ENCODE results near the gene WDR64. TPM values are rescaled to one million over a fixed set of nuclear protein-coding genes. Genes with fewer than 3 reads are reported as not detected.

The WDR64 gene
- total and polyA plus RNA-seq, 4 donors: 0.02 to 0.70 (median 0.17) TPM

DNA sequence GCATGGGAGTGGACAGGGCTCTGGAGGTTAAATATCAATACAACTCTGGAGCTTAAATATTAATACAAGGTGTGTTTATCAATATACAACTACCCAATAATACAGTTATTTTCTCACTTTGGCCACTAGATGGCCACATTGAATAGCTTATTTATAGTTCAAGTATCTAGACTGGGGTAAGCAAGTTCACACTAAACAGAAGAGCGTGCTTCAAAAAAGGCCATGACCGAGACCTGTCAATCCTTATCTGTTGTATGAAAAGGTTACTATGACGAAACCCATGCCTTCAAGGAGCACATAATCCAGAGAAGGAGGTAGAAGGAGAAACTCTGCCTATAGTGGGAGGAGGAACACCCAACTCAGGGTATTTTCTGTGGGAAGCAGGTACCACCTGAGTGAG, 41.0 kb upstream of the WDR64 start:
- 7% methylated on average over 3 of the region's 3 CpGs for WGBS
- Histone ChIP-seq H3K9ac (ENCODE audit: low read depth in 1 of 2, low read length in 2 of 2) (no peak overlapping the region), H3K4me1 (ENCODE audit: control insufficient read depth in 4 of 4, insufficient read depth in 4 of 4, low read length in 3 of 4) (peaks cover 8 to 35% (median 21%) of the 10 kb centered on the region in 4 donors), H3K9me3 (ENCODE audit: control insufficient read depth in 4 of 4, low read length in 3 of 4) (no peaks in the 10 kb centered on the region), H3K27ac (ENCODE audit: low read depth in 1 of 2, low read length in 2 of 2) (peak overlapping the region; percentile 17), H3K27me3 (ENCODE audit: control insufficient read depth in 4 of 4, insufficient read depth in 4 of 4, low read length in 3 of 4) (no peaks in the 10 kb centered on the region), H3K4me3 (ENCODE audit: low read depth in 1 of 3, low read length in 3 of 3) (no peak overlapping the region), H3K36me3 (ENCODE audit: control insufficient read depth in 4 of 4, insufficient read depth in 3 of 4, low read depth in 1 of 4, low read length in 3 of 4) (no peaks in the 10 kb centered on the region)
- peak; percentile 57 to 80 for TF ChIP-seq RXRA (IDR thresholded peaks at IDR 0.05)
- no peak for TF ChIP-seq SP1 (IDR thresholded peaks at IDR 0.05)
- peak; percentile 91 to 92 for TF ChIP-seq RAD21 (IDR thresholded peaks at IDR 0.05)
- peak in 1 of 2 donors; percentile 13 for TF ChIP-seq JUND (IDR thresholded peaks at IDR 0.05)
- TF ChIP-seq CTCF (IDR thresholded peaks at IDR 0.05; ENCODE audit: low read depth, low read length, missing input control): peak; percentile 62
- TF ChIP-seq, protein P1, sequence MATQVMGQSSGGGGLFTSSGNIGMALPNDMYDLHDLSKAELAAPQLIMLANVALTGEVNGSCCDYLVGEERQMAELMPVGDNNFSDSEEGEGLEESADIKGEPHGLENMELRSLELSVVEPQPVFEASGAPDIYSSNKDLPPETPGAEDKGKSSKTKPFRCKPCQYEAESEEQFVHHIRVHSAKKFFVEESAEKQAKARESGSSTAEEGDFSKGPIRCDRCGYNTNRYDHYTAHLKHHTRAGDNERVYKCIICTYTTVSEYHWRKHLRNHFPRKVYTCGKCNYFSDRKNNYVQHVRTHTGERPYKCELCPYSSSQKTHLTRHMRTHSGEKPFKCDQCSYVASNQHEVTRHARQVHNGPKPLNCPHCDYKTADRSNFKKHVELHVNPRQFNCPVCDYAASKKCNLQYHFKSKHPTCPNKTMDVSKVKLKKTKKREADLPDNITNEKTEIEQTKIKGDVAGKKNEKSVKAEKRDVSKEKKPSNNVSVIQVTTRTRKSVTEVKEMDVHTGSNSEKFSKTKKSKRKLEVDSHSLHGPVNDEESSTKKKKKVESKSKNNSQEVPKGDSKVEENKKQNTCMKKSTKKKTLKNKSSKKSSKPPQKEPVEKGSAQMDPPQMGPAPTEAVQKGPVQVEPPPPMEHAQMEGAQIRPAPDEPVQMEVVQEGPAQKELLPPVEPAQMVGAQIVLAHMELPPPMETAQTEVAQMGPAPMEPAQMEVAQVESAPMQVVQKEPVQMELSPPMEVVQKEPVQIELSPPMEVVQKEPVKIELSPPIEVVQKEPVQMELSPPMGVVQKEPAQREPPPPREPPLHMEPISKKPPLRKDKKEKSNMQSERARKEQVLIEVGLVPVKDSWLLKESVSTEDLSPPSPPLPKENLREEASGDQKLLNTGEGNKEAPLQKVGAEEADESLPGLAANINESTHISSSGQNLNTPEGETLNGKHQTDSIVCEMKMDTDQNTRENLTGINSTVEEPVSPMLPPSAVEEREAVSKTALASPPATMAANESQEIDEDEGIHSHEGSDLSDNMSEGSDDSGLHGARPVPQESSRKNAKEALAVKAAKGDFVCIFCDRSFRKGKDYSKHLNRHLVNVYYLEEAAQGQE (IDR thresholded peaks at IDR 0.05): no peak
- TF ChIP-seq HNF4A (conservative IDR thresholded peaks at IDR 0.05): peak; percentile 21 to 33
- no peak for DNase-seq (ENCODE audit: low spot score)

DNA sequence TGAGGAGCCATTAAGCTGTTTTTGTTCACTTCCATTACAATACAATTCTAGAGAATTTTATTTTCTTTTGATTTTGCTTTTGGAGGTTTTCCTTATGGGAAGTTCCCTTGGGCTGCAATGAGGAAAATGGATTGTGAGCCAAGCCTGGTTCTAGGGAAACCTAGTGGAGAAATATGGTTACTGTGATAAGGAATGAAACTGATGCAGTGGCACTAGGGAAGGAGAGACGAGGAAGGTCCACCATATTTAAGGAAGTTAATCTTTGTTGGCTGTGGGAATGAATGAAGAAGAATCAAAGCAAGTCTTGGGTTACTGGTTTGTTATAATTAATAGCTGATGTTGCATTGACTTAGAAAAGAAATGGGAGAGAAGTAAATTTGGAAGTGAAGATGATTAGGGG, 40.3 kb upstream of the WDR64 start:
- TF ChIP-seq, protein P1 (IDR thresholded peaks at IDR 0.05): no peak
- TF ChIP-seq CTCF (IDR thresholded peaks at IDR 0.05; ENCODE audit: low read depth, low read length, missing input control) (no peak), HNF4G (IDR thresholded peaks at IDR 0.05) (no peak), FOXA1 (IDR thresholded peaks at IDR 0.05) (no peak), GABPA (IDR thresholded peaks at IDR 0.05 in 1 of 2, conservative IDR thresholded peaks at IDR 0.05 in 1 of 2) (no peak), MAX (IDR thresholded peaks at IDR 0.05) (no peak), NR2F2 (IDR thresholded peaks at IDR 0.05) (no peak), TAF1 (conservative IDR thresholded peaks at IDR 0.05) (no peak), JUND (IDR thresholded peaks at IDR 0.05) (no peak), HNF4A (conservative IDR thresholded peaks at IDR 0.05) (no peak), RXRA (IDR thresholded peaks at IDR 0.05) (no peak), FOXA2 (IDR thresholded peaks at IDR 0.05) (no peak), RAD21 (IDR thresholded peaks at IDR 0.05) (no peak), SP1 (IDR thresholded peaks at IDR 0.05) (no peak), YY1 (IDR thresholded peaks at IDR 0.05) (no peak)
- TF ChIP-seq, protein P2, sequence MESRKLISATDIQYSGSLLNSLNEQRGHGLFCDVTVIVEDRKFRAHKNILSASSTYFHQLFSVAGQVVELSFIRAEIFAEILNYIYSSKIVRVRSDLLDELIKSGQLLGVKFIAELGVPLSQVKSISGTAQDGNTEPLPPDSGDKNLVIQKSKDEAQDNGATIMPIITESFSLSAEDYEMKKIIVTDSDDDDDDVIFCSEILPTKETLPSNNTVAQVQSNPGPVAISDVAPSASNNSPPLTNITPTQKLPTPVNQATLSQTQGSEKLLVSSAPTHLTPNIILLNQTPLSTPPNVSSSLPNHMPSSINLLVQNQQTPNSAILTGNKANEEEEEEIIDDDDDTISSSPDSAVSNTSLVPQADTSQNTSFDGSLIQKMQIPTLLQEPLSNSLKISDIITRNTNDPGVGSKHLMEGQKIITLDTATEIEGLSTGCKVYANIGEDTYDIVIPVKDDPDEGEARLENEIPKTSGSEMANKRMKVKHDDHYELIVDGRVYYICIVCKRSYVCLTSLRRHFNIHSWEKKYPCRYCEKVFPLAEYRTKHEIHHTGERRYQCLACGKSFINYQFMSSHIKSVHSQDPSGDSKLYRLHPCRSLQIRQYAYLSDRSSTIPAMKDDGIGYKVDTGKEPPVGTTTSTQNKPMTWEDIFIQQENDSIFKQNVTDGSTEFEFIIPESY (IDR thresholded peaks at IDR 0.05): no peak
- Histone ChIP-seq H3K27me3 (ENCODE audit: control insufficient read depth in 4 of 4, insufficient read depth in 4 of 4, low read length in 3 of 4) (no peaks in the 10 kb centered on the region), H3K4me3 (ENCODE audit: low read depth in 1 of 3, low read length in 3 of 3) (no peak overlapping the region), H3K9ac (ENCODE audit: low read depth in 1 of 2, low read length in 2 of 2) (no peak overlapping the region), H3K9me3 (ENCODE audit: control insufficient read depth in 4 of 4, low read length in 3 of 4) (no peaks in the 10 kb centered on the region), H3K4me1 (ENCODE audit: control insufficient read depth in 4 of 4, insufficient read depth in 4 of 4, low read length in 3 of 4) (peaks cover 8 to 37% (median 22%) of the 10 kb centered on the region in 4 donors), H3K36me3 (ENCODE audit: control insufficient read depth in 4 of 4, insufficient read depth in 3 of 4, low read depth in 1 of 4, low read length in 3 of 4) (no peaks in the 10 kb centered on the region), H3K27ac (ENCODE audit: low read depth in 1 of 2, low read length in 2 of 2) (peak overlapping the region in 1 of 2 donors; percentile 17)
- DNase-seq (ENCODE audit: low spot score): no peak
- 85% methylated on average over 1 of the region's 1 CpG for WGBS

Data from liver (tissue), 9 donors.